WTC11 (cell line): Measurements from ENCODE around the gene MLX.

Experiments used
- FOXP1 ChIP-seq: sonication (generic); formaldehyde crosslinking; IDR thresholded peaks from 2 replicates; pipeline ENCODE4 v1.8.0; 2022; ENCODE audit warnings: missing genetic modification reagents, mild to moderate bottlenecking, moderate library complexity, borderline replicate concordance
- TF ChIP-seq, protein P1 (sequence below): sonication (generic); formaldehyde crosslinking; IDR thresholded peaks from 2 replicates; pipeline ENCODE4 v1.8.1; 2023; ENCODE audit warnings: mild to moderate bottlenecking, missing genetic modification reagents, moderate library complexity
- TF ChIP-seq, protein P2 (sequence below): fragments of 200-600 bp; IDR thresholded peaks from 2 replicates; pipeline ENCODE4 v1.8.0; 2022; ENCODE audit warnings: antibody characterized with exemption

DNA sequence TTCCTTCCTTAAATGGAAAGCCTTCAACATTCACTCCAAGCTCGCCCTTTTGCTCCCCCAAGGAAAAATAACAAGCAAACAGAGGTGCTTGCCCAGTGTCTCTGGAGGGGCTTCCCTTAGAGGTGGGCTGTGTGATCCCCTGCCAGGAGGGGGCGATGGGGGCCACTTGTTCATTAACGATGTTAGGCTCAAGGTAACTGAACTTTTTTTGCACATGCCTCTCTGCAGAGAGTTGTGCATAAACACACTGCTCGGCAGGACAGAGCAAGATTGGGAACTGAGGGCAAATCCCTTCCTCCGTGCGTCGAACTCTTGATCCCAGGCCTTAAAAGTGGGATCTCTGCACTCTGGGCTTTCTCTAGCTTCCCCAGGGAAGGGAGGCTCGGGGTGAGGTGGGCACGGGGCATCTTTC, 46.4 kb upstream of the MLX start:
- no peak for TF ChIP-seq FOXP1 (CRISPR knock-in tag)
- TF ChIP-seq, protein P1, sequence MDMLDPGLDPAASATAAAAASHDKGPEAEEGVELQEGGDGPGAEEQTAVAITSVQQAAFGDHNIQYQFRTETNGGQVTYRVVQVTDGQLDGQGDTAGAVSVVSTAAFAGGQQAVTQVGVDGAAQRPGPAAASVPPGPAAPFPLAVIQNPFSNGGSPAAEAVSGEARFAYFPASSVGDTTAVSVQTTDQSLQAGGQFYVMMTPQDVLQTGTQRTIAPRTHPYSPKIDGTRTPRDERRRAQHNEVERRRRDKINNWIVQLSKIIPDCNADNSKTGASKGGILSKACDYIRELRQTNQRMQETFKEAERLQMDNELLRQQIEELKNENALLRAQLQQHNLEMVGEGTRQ (CRISPR knock-in tag): no peak
- TF ChIP-seq, protein P2, sequence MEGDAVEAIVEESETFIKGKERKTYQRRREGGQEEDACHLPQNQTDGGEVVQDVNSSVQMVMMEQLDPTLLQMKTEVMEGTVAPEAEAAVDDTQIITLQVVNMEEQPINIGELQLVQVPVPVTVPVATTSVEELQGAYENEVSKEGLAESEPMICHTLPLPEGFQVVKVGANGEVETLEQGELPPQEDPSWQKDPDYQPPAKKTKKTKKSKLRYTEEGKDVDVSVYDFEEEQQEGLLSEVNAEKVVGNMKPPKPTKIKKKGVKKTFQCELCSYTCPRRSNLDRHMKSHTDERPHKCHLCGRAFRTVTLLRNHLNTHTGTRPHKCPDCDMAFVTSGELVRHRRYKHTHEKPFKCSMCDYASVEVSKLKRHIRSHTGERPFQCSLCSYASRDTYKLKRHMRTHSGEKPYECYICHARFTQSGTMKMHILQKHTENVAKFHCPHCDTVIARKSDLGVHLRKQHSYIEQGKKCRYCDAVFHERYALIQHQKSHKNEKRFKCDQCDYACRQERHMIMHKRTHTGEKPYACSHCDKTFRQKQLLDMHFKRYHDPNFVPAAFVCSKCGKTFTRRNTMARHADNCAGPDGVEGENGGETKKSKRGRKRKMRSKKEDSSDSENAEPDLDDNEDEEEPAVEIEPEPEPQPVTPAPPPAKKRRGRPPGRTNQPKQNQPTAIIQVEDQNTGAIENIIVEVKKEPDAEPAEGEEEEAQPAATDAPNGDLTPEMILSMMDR: no peak
